ENCODE measurements around the gene EFNA2. TPM values are rescaled to one million over a fixed set of nuclear protein-coding genes. Genes with fewer than 3 reads are reported as not detected.
"Not testable (repeated sequence)": the region's sequence is repeated elsewhere in the genome, so short reads cannot be mapped to it uniquely, and the experiment has no call there.

Gene EFNA2
- total RNA-seq, 1 experiment from 2014 or later = not detected

DNA sequence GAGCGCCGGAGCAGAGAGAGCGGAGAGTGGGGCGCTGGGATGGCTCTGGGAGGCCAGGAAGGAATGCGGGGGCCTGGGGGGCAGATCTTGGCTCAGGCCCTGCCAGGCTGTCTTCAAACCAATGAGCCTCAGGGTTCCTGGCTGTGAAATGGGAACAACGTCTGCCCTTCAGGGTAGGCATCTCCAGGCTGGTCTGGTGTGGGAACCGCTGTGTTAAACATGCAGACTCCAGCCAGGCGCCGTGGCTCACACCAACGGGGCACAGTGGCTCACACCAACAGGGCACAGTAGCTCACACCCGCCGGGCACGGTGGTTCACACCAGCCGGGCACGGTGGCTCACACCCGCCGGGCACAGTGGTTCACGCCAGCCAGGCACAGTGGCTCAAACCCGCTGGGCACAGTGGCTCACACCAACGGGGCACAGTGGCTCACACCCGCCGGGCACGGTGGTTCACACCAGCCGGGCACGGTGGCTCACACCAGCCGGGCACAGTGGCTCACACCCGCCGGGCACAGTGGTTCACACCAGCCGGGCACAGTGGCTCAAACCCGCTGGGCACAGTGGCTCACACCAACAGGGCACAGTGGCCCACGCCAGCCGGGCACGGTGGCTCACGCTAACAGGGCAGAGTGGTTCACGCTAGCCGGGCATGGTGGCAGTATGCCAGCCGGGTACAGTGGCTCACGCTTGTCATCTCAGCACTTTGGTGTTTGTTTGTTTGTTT, 40.1 kb downstream of the EFNA2 start:
- Histone ChIP-seq H2AFZ (ENCODE audit: low read length) (no peak overlapping the region), H4K20me1 (ENCODE audit: insufficient read depth, low read depth, low read length) (no peaks in the 10 kb centered on the region), H3K9ac (ENCODE audit: low read length) (no peak overlapping the region), H3K79me2 (ENCODE audit: low read length) (no peaks in the 10 kb centered on the region), H3K4me2 (ENCODE audit: low read depth, low read length, poor library complexity, severe bottlenecking) (no peak overlapping the region), H3K27me3 (ENCODE audit: low read length) (no peaks in the 10 kb centered on the region), H3K9me2 (replicated peaks; ENCODE audit: insufficient read depth, low read length) (no peaks in the 10 kb centered on the region), H3K9me3 (ENCODE audit: low read length) (no peaks in the 10 kb centered on the region), H3K4me1 (ENCODE audit: low read length) (no peaks in the 10 kb centered on the region), H3K4me3 (ENCODE audit: low read length) (no peak overlapping the region), H3K27ac (ENCODE audit: low read length) (no peak overlapping the region), H3K36me3 (ENCODE audit: insufficient read depth, low read length) (no peaks in the 10 kb centered on the region)
- no peak for DNase-seq

DNA sequence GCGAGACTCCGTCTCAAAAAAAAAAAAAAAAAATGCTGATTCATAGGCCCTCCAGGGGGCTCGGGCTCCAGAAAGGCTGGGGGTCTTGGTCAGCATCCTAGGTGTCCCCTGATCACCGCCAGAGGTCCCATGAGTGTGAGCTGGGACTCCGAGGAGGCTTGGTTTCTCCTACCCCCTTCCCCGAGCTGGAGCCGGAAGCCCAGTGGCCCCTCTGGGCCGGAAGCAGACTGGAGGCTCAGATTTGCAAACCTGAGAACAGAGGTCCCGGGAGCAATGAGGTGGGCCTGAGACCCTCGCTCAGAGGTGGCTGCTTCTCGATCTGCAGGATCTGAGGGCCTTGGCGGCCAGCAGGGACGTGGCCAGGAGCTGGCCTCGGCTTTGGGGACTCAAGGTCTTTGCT, 41.5 kb downstream of the EFNA2 start:
- Histone ChIP-seq H3K4me3 (ENCODE audit: low read length) (no peak overlapping the region), H3K9me3 (ENCODE audit: low read length) (no peaks in the 10 kb centered on the region), H3K9ac (ENCODE audit: low read length) (no peak overlapping the region), H3K27ac (ENCODE audit: low read length) (no peak overlapping the region), H3K4me1 (ENCODE audit: low read length) (no peaks in the 10 kb centered on the region), H4K20me1 (ENCODE audit: insufficient read depth, low read depth, low read length) (no peaks in the 10 kb centered on the region), H3K27me3 (ENCODE audit: low read length) (no peaks in the 10 kb centered on the region), H3K79me2 (ENCODE audit: low read length) (no peaks in the 10 kb centered on the region), H3K36me3 (ENCODE audit: insufficient read depth, low read length) (no peaks in the 10 kb centered on the region), H2AFZ (ENCODE audit: low read length) (no peak overlapping the region), H3K9me2 (replicated peaks; ENCODE audit: insufficient read depth, low read length) (no peaks in the 10 kb centered on the region), H3K4me2 (ENCODE audit: low read depth, low read length, poor library complexity, severe bottlenecking) (no peak overlapping the region)
- no peak for DNase-seq

DNA sequence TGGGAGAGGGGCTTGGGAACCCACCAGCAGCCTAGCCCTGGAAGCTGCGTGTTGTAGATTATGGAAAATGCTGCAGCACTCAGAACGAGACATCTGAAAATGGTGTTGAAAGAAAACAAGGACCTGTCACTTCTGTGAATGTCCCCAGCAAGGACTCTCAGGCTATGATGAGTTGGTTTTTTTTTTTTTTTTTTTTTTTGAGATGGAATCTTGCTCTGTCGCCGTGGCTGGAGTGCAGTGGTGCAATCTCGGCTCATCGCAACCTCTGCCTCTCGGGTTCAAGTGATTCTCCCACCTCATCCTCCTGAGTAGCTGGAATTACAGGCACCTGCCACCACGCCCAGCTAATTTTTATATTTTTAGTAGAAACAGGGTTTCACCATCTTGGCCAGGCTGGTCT, 46.5 kb downstream of the EFNA2 start:
- not testable (repeated sequence) for H4K20me1 ChIP-seq (ENCODE audit: insufficient read depth, low read depth, low read length); H3K9ac ChIP-seq (ENCODE audit: low read length); H3K4me2 ChIP-seq (ENCODE audit: low read depth, low read length, poor library complexity, severe bottlenecking); H3K79me2 ChIP-seq (ENCODE audit: low read length); H3K36me3 ChIP-seq (ENCODE audit: insufficient read depth, low read length); H3K27me3 ChIP-seq (ENCODE audit: low read length); H3K4me1 ChIP-seq (ENCODE audit: low read length); H3K27ac ChIP-seq (ENCODE audit: low read length); H2AFZ ChIP-seq (ENCODE audit: low read length); DNase-seq; H3K9me2 ChIP-seq (replicated peaks; ENCODE audit: insufficient read depth, low read length); H3K4me3 ChIP-seq (ENCODE audit: low read length); H3K9me3 ChIP-seq (ENCODE audit: low read length)

DNA sequence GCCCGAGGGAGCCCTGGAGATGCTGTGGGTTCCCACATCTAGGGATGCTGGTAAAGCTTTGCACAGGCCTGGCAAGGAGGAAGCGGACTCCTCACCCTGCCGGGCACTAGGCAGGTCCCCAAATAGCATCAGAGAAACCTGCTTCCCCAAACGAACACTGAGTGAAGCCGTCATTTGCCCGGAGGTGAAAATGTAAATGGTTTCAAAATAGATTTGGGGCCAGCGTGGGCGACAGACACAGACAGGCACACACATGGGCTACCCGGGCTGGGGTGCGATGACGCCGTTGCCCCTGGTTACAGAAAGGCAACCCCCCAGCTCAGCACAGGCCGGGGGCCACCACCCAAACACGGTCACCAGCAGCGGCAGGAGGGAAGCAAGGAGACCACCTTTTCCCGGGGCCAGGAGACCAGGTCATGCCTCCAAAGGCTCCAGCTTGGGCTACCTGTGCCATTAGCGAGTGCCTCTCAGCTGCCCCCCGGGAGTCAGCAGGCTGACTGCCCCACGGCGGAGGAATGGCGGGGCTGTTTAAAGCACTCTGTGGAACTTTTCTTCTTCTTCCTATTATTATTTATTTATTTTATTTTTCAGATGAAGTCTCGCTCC, 50.5 kb downstream of the EFNA2 start:
- Histone ChIP-seq H3K27ac (ENCODE audit: low read length) (no peak overlapping the region), H3K4me2 (ENCODE audit: low read depth, low read length, poor library complexity, severe bottlenecking) (peak overlapping the region; percentile 23), H3K9me2 (replicated peaks; ENCODE audit: insufficient read depth, low read length) (no peaks in the 10 kb centered on the region), H3K9ac (ENCODE audit: low read length) (peak overlapping the region; percentile 30; the same call in 1 of the 2 replicates), H3K27me3 (ENCODE audit: low read length) (no peaks in the 10 kb centered on the region), H3K9me3 (ENCODE audit: low read length) (no peaks in the 10 kb centered on the region), H3K4me1 (ENCODE audit: low read length) (peaks cover 12% of the 10 kb centered on the region), H3K4me3 (ENCODE audit: low read length) (no peak overlapping the region), H3K36me3 (ENCODE audit: insufficient read depth, low read length) (no peaks in the 10 kb centered on the region), H4K20me1 (ENCODE audit: insufficient read depth, low read depth, low read length) (no peaks in the 10 kb centered on the region), H2AFZ (ENCODE audit: low read length) (no peak overlapping the region), H3K79me2 (ENCODE audit: low read length) (no peaks in the 10 kb centered on the region)
- DNase-seq = peak; percentile 74

DNA sequence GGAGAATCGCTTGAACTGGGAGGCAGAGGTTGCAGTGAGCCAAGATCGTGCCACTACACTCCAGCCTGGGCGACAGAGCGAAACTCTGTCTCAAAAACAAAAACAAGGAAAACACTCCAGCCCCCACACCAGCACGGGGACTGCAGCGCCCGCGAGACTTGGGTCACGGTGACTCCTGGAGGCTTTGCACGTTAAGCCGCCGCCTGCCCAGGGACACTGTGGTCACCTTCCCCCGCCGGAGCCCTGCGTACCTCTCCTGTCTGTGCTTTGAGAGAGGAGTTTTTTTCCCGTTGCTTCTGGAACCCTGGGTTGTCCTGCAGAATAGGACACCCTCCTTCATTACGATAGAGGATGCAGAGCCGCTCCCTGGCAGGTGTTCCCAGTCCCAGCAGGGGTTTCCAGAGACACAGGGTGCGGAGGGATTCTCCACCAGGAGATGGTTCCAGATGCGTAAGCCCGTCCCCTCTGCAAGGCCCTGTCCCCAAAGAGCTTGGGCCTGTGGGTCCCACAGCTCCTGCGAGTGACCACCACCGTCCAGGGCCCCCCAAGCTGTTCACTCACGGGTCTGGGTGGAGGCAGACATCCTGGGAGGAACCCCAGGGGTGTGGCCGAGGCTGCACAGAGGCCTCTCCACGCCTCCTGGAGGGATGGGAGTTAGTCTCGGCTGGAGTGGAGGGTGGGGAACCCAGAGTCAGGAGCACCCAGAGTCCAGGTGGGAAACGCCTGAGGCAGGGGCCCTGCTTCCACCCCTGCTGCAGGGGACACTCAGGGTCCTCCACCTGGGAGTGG, 55.2 kb downstream of the EFNA2 start:
- H3K27me3 ChIP-seq (ENCODE audit: low read length) = no peaks in the 10 kb centered on the region
- H2AFZ ChIP-seq (ENCODE audit: low read length) = no peak overlapping the region
- no peaks in the 10 kb centered on the region for H4K20me1 ChIP-seq (ENCODE audit: insufficient read depth, low read depth, low read length)
- no peak overlapping the region for H3K4me3 ChIP-seq (ENCODE audit: low read length)
- DNase-seq = no peak
- peaks cover 13% of the 10 kb centered on the region for H3K4me1 ChIP-seq (ENCODE audit: low read length)
- H3K27ac ChIP-seq (ENCODE audit: low read length) = no peak overlapping the region
- H3K4me2 ChIP-seq (ENCODE audit: low read depth, low read length, poor library complexity, severe bottlenecking) = no peak overlapping the region
- H3K9me3 ChIP-seq (ENCODE audit: low read length) = no peaks in the 10 kb centered on the region
- H3K9me2 ChIP-seq (replicated peaks; ENCODE audit: insufficient read depth, low read length) = no peaks in the 10 kb centered on the region
- no peak overlapping the region for H3K9ac ChIP-seq (ENCODE audit: low read length)
- no peaks in the 10 kb centered on the region for H3K36me3 ChIP-seq (ENCODE audit: insufficient read depth, low read length)
- H3K79me2 ChIP-seq (ENCODE audit: low read length) = no peaks in the 10 kb centered on the region

DNA sequence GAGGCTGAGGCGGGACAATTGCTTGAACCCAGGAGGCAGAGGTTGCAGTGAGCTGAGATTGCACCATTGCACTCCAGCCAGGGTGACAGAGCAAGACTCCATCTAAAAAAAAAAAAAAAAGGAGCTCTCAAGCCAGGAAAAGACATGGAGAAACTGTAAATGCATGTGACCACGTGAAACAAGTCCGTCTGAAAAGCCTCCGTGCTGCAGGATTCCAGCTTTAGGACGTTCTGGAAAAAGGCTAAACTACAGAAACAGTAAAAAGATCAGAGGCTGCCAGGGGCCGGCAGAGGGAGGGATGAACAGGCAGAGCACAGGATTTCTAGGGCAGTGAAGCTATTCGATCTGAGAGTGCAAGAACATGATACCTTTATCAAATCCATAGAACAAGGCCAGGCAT, 57.4 kb downstream of the EFNA2 start:
- Histone ChIP-seq H3K27me3 (ENCODE audit: low read length) (no peaks in the 10 kb centered on the region), H3K4me3 (ENCODE audit: low read length) (no peak overlapping the region), H2AFZ (ENCODE audit: low read length) (no peak overlapping the region), H3K27ac (ENCODE audit: low read length) (no peak overlapping the region), H3K79me2 (ENCODE audit: low read length) (no peaks in the 10 kb centered on the region), H3K36me3 (ENCODE audit: insufficient read depth, low read length) (no peaks in the 10 kb centered on the region), H3K9ac (ENCODE audit: low read length) (no peak overlapping the region), H3K9me2 (replicated peaks; ENCODE audit: insufficient read depth, low read length) (no peaks in the 10 kb centered on the region), H3K9me3 (ENCODE audit: low read length) (no peaks in the 10 kb centered on the region), H3K4me2 (ENCODE audit: low read depth, low read length, poor library complexity, severe bottlenecking) (no peak overlapping the region), H3K4me1 (ENCODE audit: low read length) (peaks cover 8% of the 10 kb centered on the region), H4K20me1 (ENCODE audit: insufficient read depth, low read depth, low read length) (no peaks in the 10 kb centered on the region)
- DNase-seq = no peak

DNA sequence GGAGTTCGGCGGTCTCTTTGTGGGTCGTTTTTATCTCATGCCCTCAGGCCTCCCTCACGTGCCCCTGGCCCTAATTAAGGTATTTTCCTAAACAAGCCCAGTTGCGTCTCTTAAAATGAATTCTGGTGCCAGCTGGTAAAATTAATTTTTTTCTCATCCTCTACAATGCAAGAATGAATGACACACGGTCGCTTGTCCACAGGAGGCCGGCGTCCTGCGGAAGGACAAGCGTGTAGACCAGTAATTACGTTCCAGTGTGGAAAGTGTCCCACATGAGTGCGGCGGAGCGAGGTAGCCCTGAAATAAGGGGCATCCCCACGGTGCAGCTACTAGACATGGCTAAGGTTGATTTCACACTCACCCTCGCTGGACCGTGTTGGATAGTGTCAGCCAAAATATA, 63.5 kb downstream of the EFNA2 start:
- H3K27ac ChIP-seq (ENCODE audit: low read length) = no peak overlapping the region
- no peaks in the 10 kb centered on the region for H4K20me1 ChIP-seq (ENCODE audit: insufficient read depth, low read depth, low read length)
- H3K4me3 ChIP-seq (ENCODE audit: low read length) = no peak overlapping the region
- no peak overlapping the region for H2AFZ ChIP-seq (ENCODE audit: low read length)
- H3K9ac ChIP-seq (ENCODE audit: low read length) = no peak overlapping the region
- no peaks in the 10 kb centered on the region for H3K79me2 ChIP-seq (ENCODE audit: low read length)
- no peaks in the 10 kb centered on the region for H3K36me3 ChIP-seq (ENCODE audit: insufficient read depth, low read length)
- no peak overlapping the region for H3K4me2 ChIP-seq (ENCODE audit: low read depth, low read length, poor library complexity, severe bottlenecking)
- H3K9me3 ChIP-seq (ENCODE audit: low read length) = no peaks in the 10 kb centered on the region
- H3K27me3 ChIP-seq (ENCODE audit: low read length) = no peaks in the 10 kb centered on the region
- no peaks in the 10 kb centered on the region for H3K9me2 ChIP-seq (replicated peaks; ENCODE audit: insufficient read depth, low read length)
- no peak for DNase-seq
- H3K4me1 ChIP-seq (ENCODE audit: low read length) = peaks cover 6% of the 10 kb centered on the region

DNA sequence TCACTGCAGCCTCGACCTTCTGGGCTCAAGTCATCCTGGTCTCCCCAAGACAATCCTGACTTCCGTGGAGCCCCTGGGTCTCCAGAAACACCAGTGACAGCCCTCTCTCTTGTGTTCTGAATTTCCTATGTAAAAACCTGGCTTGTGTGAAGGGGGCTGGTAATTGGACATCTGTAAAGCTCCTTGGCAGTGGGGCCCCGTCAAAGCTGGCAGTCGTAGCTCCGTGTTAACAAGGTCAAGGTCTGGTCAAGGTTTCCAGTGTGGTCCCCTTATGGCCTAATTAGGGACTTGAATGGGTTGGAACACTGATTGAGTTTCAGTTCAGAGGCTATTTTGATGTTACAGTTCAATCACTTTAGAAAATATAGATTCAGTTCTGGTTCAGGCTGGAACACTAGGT, 65.2 kb downstream of the EFNA2 start:
- Histone ChIP-seq H4K20me1 (ENCODE audit: insufficient read depth, low read depth, low read length) (no peaks in the 10 kb centered on the region), H3K27me3 (ENCODE audit: low read length) (no peaks in the 10 kb centered on the region), H3K36me3 (ENCODE audit: insufficient read depth, low read length) (no peaks in the 10 kb centered on the region), H3K4me2 (ENCODE audit: low read depth, low read length, poor library complexity, severe bottlenecking) (no peak overlapping the region), H3K4me3 (ENCODE audit: low read length) (no peak overlapping the region), H3K9me3 (ENCODE audit: low read length) (no peaks in the 10 kb centered on the region), H3K4me1 (ENCODE audit: low read length) (peaks cover 12% of the 10 kb centered on the region), H3K79me2 (ENCODE audit: low read length) (peaks cover 9% of the 10 kb centered on the region), H3K27ac (ENCODE audit: low read length) (no peak overlapping the region), H2AFZ (ENCODE audit: low read length) (no peak overlapping the region), H3K9me2 (replicated peaks; ENCODE audit: insufficient read depth, low read length) (no peaks in the 10 kb centered on the region), H3K9ac (ENCODE audit: low read length) (no peak overlapping the region)
- no peak for DNase-seq

Measured in Karpas-422 (cell line).